Gastroesophageal sphincter (tissue), 4 donors: ENCODE measurements around the gene SLC4A4. TPM values are rescaled to one million over a fixed set of nuclear protein-coding genes. Genes with fewer than 3 reads are reported as not detected.

Experiments used
- ATAC-seq: fragments of 150-250 bp; one replicate; pipeline ENCODE4 v1.9.1; 2016; ENCODE audit warnings: mild to moderate bottlenecking, moderate library complexity
- H3K27ac ChIP-seq, 4 donors: fragments of 200-600 bp; sonication (generic) in 3 of 4; 1 replicate in 3 of 4; 2 replicates in 1 of 4; pipeline ENCODE4 v1.5.1; 2016 to 2019
- H3K27me3 ChIP-seq: fragments of 200-600 bp; sonication (generic); one replicate; pipeline ENCODE4 v1.5.1; 2019
- H3K36me3 ChIP-seq, 2 donors: fragments of 200-600 bp; sonication (generic); one replicate each; pipeline ENCODE4 v1.5.1; 2019; ENCODE audit warnings: control low read depth in 1 of 2
- H3K4me1 ChIP-seq, 3 donors: fragments of 200-600 bp; sonication (generic); 1 replicate in 2 of 3; 2 replicates in 1 of 3; pipeline ENCODE4 v1.5.1; 2016 to 2019; ENCODE audit warnings: control low read depth in 2 of 3
- H3K4me3 ChIP-seq, 2 donors: fragments of 200-600 bp; sonication (generic); one replicate each; pipeline ENCODE4 v1.5.1; 2019; ENCODE audit warnings: mild to moderate bottlenecking in 1 of 2, moderate library complexity in 1 of 2
- H3K9me3 ChIP-seq, 3 donors: fragments of 200-600 bp; sonication (generic); one replicate each; pipeline ENCODE4 v1.5.1; 2017 to 2019; ENCODE audit warnings: control low read depth in 2 of 3
- EP300 ChIP-seq: sonication (generic); formaldehyde crosslinking; IDR thresholded peaks from one replicate; pipeline ENCODE4 v1.6.1; 2017; ENCODE audit warnings: antibody characterized with exemption, mild to moderate bottlenecking
- POLR2A ChIP-seq, 2 donors: fragments of 450-650 bp; IDR thresholded peaks; one replicate each; pipeline ENCODE4 v1.6.1; 2017; ENCODE audit warnings: antibody characterized with exemption in 2 of 2, mild to moderate bottlenecking in 2 of 2, moderate library complexity in 1 of 2
- POLR2AphosphoS5 ChIP-seq: sonication (generic); formaldehyde crosslinking; IDR thresholded peaks from one replicate; pipeline ENCODE4 v1.6.1; 2017; ENCODE audit warnings: antibody characterized with exemption
- WGBS, 2 donors: methylation state at CpG; one replicate each; pipeline ENCODE4 v1.1.5; 2018; ENCODE audit warnings: low coverage in 1 of 2; 5-methylcytosine and 5-hydroxymethylcytosine counted together
- total RNA-seq, 4 donors: library from RNA; depleted of rRNA; stranded (reverse); fragments of >200 nt; gene quantifications; one replicate each; pipeline ENCODE4 v1.1.0, GENCODE V29; 2016
- TF ChIP-seq, protein P1 (sequence below), 4 experiments: fragments of 200-600 bp in 2 of 4; fragments of 450-650 bp in 2 of 4; sonication (generic) in 1 of 4; IDR thresholded peaks; one replicate each; pipeline ENCODE4 v1.5.1; 2017 to 2019; ENCODE audit warnings: antibody characterized with exemption in 4 of 4, mild to moderate bottlenecking in 2 of 4, moderate library complexity in 2 of 4

Gene SLC4A4
- total RNA-seq, 4 donors from 2014 or later = 3.2 to 5.5 (median 4.4) TPM

DNA sequence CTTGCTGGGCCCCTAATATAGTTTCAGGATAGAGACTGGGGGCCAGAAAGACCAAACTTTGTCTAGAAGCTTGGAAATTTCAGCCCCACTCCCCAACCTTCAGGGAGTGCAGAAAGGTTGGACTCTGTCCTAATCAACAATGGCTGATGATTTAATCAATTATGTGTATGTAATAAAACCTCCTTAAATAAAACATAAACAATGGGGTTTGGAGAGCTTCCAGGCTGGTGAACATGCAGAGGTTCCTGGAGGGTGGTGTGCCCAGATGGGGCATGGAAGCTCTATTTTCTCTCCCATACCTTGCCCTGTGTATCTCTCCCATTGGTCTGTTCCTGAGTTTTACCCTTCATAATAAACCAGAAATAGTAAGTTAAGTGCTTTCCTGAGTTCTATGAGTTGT is 270.8 kb downstream of the SLC4A4 start:
- Histone ChIP-seq H3K9me3 (no peaks in the 10 kb centered on the region), H3K27me3 (peaks cover 5% of the 10 kb centered on the region), H3K27ac (no peak overlapping the region), H3K36me3 (no peaks in the 10 kb centered on the region), H3K4me1 (no peaks in the 10 kb centered on the region), H3K4me3 (no peak overlapping the region)
- TF ChIP-seq POLR2A (IDR thresholded peaks at IDR 0.05) (no peak), EP300 (no peak), POLR2AphosphoS5 (no peak)
- TF ChIP-seq, protein P1, sequence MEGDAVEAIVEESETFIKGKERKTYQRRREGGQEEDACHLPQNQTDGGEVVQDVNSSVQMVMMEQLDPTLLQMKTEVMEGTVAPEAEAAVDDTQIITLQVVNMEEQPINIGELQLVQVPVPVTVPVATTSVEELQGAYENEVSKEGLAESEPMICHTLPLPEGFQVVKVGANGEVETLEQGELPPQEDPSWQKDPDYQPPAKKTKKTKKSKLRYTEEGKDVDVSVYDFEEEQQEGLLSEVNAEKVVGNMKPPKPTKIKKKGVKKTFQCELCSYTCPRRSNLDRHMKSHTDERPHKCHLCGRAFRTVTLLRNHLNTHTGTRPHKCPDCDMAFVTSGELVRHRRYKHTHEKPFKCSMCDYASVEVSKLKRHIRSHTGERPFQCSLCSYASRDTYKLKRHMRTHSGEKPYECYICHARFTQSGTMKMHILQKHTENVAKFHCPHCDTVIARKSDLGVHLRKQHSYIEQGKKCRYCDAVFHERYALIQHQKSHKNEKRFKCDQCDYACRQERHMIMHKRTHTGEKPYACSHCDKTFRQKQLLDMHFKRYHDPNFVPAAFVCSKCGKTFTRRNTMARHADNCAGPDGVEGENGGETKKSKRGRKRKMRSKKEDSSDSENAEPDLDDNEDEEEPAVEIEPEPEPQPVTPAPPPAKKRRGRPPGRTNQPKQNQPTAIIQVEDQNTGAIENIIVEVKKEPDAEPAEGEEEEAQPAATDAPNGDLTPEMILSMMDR (IDR thresholded peaks at IDR 0.05) = no peak
- no peak for ATAC-seq

DNA sequence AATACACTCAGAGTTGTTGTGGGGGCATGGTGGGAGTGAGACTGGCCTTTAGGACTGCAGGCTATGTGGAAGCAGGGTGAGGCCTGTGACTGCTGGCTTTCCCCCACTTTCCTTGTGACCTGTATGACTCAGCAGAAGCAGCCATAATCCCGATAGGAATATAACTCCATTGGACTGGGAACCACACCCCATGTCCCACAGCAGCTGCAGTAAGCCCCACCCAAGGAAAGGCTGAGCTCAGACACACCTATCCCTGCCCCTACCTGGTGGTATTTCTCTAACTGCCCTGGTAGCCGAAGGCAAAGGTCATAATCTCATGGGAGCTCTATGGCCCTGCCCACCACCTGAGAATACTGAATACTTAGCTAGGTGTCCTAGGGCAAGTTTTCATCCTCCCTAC is 275.8 kb downstream of the SLC4A4 start:
- no peaks in the 10 kb centered on the region for H3K27me3 ChIP-seq
- no peak for ATAC-seq
- 100% methylated on average over 1 of the region's 2 CpGs; no CpG with 5 or more reads in 1 of the 2 donors for WGBS, 2 donors
- no peak overlapping the region for H3K27ac ChIP-seq
- H3K4me1 ChIP-seq = no peaks in the 10 kb centered on the region
- no peak overlapping the region for H3K4me3 ChIP-seq
- no peaks in the 10 kb centered on the region for H3K36me3 ChIP-seq
- no peak for TF ChIP-seq EP300
- no peak for TF ChIP-seq POLR2A (IDR thresholded peaks at IDR 0.05)
- TF ChIP-seq POLR2AphosphoS5 = no peak
- TF ChIP-seq, protein P1 (IDR thresholded peaks at IDR 0.05) = no peak
- peaks cover 0 to 12% (median 0%) of the 10 kb centered on the region in 3 donors for H3K9me3 ChIP-seq

DNA sequence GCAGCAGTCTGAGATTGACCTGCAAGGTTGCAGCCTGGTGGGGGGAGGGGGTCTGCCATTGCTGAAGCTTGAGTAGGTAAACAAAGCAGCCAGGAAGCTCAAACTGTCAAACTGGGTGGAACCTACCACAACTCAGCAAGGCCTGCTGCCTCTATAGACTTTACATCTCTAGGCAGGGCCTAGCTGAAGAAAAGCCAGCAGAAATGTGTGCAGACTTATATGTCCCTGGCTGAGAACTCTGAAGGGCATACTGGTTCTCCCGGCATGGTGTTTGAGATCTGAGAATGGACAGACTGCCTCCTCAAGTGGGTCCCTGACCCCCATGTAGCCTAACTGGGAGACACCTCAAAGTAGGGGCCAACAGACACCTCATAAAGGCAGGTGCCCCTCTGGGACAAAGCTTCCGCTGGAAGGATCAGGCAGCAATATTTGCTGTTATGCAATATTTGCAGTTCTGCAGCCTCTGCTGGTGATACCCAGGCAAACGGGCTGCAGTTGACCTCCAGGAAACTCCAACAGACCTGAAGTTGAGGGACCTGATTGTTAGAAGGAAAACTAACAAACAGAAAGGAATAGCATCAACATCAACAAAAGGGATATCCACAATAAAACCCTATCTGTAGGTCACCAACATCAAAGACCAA is 277.5 kb downstream of the SLC4A4 start:
- Histone ChIP-seq H3K36me3 (no peaks in the 10 kb centered on the region), H3K27ac (no peak overlapping the region), H3K9me3 (peaks cover 0 to 12% (median 0%) of the 10 kb centered on the region in 3 donors), H3K4me1 (no peaks in the 10 kb centered on the region), H3K27me3 (no peaks in the 10 kb centered on the region), H3K4me3 (no peak overlapping the region)
- 80% methylated on average over 2 of the region's 3 CpGs; no CpG with 5 or more reads in 1 of the 2 donors for WGBS, 2 donors
- TF ChIP-seq EP300 = no peak
- no peak for TF ChIP-seq POLR2A (IDR thresholded peaks at IDR 0.05)
- no peak for TF ChIP-seq POLR2AphosphoS5
- TF ChIP-seq, protein P1 (IDR thresholded peaks at IDR 0.05) = no peak
- no peak for ATAC-seq
